Measurements from ENCODE around the gene FLRT1.

Gene FLRT1

GRCh38 chr11:64006398-64006797, 29.3 kb upstream of the FLRT1 start:
- peak; percentile 22 for DNase-seq

DNA sequence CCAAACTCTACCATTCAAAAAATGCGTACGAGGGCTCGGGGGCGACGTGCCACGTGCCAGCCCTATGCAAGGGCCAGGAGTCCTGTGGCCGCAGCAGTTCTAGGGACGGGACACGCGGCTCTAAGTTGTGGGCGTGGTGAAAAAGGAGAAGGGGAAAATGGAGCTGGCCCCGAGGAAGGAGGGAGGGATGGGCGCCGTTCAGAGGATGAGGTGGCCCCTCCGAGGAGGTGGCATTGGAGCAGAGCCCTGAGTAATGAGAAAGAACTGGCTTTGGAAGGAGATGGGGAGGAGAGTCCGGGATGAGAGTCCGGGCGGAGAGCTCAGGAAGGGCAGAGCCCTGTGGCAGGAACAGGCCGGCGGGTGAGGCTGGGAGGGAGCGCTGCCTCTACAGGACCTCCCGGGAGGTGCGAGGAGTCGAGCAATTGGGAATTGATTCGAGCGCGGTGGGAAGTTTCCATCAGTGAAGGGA, 28.5 kb upstream of the FLRT1 start:
- DNase-seq = no peak

DNA sequence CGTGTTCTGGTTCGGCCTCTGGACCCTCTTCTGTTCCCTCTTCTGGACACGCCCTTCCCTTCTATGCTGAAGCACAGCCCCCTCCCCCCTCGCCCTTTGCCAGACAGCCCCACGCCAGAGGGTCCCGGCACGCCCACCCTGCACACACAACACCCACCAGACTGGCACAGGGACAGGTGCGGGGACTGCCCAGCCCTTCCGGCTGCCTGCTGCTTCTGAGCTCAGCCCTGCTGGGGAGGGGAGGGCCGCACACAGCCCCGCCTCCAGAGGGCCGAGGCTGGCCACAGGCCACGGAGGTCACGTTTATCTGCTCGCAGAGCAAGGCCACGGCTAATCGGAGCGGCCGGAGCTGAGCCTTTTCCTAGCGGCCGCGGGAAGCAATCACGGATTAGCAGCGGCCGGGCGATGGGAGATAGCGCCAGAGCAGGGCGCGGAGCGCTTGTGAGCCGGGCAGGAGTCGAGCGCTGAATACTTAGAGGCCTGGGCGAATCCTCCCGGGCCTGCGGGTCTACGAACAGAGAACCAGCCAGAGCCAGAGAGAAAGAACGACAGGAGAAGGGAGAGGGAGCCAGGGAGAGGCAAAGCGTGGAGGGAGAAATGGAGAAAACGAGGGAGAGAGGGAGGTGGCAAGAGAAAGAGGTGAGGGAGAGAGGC, 28.0 kb upstream of the FLRT1 start:
- peak; percentile 21 for DNase-seq

- no peak for DNase-seq
These were observed 27.3 kb upstream of the FLRT1 start for GRCh38 chr11:64008283-64008913.

DNA sequence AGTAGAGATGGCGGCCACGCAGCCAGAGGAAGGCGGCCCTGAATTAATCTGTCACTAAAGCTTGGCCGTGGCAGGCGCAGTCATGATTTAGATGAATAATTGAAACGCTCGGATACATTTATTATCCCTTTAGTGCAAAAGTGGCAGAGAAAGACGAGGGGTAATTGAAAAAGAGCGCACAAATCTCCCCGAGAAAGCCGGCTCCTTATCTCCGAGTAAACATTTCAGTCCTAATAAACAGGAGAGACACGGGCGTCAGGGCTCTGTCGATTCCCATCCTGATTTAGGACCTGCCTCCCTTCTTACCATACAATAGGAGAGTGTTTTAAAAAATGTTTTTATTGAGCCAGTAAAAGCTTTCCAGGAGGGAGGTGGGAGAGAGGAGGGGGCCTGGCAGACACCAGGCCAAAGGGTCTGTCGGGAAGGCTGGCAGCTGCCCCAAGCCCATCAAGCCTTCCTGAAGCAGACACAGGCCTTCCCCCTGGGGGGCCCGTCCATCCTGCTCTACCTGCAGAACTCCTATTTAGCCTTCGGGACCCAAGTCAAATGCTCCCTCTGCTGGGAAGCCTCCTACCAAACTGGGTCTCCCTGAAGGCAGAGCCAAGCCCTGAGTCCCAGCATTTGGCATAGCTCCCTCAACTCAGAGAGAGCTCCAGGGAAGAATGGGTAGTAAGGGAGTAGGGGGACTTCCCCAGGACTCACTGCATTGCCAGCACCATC, 26.7 kb upstream of the FLRT1 start:
- no peak for DNase-seq

DNA sequence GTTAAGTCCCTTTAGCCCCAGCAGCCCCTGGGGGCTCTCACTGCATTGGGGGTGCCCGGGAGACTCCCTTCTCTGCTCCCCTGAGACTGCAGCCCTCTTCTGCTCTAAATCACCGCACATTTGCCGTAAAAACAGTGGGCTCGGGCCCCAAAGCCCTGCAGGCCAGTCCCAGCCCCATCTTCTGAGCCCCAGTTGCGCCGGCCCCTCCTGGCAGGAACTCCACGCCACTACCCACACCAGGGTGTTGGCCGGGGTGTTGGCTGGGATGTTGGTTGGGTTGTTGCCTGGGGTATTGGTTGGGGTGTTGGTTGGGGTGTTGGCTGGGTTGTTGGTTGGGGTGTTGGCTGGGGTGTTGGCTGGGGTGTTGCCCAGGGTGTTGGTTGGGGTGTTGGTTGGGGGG, 26.0 kb upstream of the FLRT1 start:
- no peak for DNase-seq

GRCh38 chr11:64010783-64011182, 24.9 kb upstream of the FLRT1 start:
- DNase-seq = no peak

DNA sequence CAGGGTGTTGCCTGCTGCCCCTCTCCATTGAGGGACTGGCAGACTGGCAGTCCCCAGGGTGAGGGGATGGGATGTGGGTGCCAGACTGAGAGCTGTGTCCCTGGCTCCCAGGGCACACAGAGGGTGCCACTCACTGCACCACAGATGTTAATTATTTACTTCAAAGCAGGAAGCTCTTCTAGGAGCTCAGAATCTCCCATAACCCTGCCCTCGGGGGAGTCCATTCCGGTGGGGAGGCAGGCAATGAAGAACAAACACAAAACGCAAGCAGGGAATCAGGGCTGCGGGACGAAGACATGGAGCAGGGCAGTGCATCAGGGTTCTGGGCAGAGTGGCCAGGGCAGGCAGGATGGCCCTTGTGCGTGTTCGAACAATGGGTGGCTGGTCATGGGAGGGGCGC, 24.4 kb upstream of the FLRT1 start:
- DNase-seq = no peak

GRCh38 chr11:64013141-64013896, 22.4 kb upstream of the FLRT1 start:
- DNase-seq = no peak

- DNase-seq = no peak
These were observed 21.4 kb upstream of the FLRT1 start for GRCh38 chr11:64014356-64014755.

GRCh38 chr11:64015510-64015909, 20.2 kb upstream of the FLRT1 start:
- no peak for DNase-seq

DNA sequence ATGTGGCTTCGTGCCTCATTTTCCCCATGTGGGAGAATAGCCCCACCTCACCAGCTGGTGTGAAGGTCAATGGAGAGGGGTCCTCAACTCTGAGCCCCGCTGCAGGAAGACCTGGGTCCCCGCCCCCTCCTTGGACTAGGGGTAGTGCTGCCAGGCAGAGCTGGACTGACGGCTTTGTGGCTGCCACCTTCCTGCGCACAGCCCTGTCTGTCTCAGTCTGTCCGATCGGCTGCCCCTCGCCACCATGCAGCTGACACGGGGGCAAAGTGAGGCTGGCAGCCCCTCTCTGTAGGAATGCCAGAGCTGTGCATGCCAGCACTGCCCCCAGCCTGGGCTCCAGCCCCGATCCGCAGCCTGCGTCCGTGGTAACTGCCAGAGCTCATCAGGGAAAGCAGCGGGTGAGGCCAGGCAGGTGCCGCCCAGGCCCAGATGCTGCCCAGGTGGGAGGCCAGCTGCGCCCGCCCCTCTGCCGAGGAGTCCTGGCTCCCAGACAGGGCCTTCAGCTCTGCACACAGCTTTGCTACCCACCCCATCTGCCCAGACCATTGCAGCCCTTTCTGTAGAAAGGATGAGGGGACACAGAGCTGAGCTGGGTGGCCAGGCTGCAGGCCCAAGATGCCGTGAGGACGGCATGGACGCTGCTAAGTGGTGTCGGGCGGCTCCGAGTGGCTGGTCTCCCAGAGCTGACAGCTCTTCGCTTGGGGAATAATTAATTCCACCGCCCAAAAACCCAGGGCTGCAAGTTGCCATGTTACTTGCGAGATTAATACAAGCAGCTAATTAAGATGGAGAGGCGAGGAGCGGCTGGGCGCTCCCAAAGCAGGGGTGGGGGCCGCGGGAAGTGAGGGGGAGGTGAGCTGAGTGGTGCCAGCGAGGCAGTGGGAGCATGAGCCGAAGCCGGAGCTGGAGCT, 19.5 kb upstream of the FLRT1 start:
- peak; percentile 69 for DNase-seq

- no peak for DNase-seq
These were observed 17.8 kb upstream of the FLRT1 start for GRCh38 chr11:64017945-64018224.

DNA sequence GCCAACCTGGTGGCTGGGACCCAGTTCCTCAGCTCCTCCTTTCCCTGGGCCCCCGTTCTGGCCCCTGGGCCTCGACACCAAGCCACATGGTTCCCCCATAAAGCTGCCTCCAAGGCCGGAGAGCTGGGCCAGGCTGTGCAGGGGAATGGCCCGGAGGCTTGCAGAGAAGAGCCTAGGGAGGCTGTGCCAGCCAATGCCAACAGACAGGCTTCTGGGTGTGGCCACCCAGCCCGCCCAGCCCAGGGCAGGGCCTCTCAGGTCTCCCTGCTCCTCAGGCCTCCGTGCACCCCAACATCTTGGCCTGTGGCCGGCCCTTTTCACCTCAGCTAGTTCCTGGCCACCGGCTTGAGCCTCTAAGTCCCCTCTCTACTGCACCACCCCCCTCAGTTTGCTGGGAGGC, 17.4 kb upstream of the FLRT1 start:
- no peak for DNase-seq

DNA sequence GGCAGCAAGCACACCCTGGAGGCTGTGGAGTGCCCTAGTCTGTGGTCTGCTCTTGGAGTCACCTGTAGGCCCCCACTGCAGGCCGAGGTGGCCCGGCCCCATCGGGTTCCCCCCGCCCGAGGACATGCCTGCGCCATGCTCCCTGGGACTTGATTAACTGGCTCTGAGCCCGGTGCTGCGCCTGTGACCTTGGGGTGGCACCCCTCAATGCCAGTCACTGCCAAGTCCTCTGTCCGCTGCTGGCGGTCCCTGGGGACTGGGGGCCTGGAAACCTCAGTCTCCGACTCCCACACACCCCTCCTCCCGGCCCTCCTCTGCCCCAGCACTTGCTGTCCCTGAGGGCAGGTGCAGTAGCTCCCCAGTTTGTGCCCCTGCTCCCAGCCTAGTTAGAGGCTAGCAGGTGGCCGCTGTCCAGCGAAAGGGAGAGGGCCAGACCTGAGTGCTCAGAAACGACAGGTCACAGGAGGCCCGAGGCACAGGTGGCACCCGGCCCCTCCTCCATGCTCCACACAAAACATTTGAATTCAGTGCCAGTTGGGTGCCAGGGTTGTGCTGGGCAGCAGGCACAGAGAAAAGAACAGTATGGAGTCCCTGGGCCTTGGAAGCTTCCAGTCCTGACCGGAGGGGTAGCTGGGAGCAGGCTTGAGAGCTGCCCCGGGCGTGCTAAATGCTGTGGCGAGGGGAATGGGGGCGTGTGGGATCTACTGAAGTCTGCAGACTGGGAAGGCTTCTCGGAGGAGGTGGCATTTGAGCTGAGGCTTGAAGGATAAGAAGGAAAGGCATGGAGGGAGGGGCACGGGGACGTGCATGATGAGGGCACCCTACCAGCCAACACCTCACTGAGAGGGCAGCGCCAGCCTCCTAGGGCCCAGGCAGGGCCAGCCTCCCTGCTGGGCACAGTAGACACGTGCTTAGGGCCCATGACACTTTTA, 16.4 kb upstream of the FLRT1 start:
- DNase-seq = peak; percentile 16

GRCh38 chr11:64020976-64021756, 14.6 kb upstream of the FLRT1 start:
- no peak for DNase-seq

- no peak for DNase-seq
These were observed 14.0 kb upstream of the FLRT1 start for GRCh38 chr11:64021757-64022093.

GRCh38 chr11:64022125-64022784, 13.5 kb upstream of the FLRT1 start:
- DNase-seq = no peak

GRCh38 chr11:64023712-64024710, 11.7 kb upstream of the FLRT1 start:
- no peak for DNase-seq
